GM13976 (cell line): ENCODE data around the gene FAM168A.
"Not testable (repeated sequence)": the region's sequence is repeated elsewhere in the genome, so short reads cannot be mapped to it uniquely, and the experiment has no call there.

ENCODE experiments used
- DNase-seq: peaks from one replicate; pipeline ENCODE4 v3.0.0; 2012; ENCODE audit warnings: low spot score
- CTCF ChIP-seq: IDR thresholded peaks from 2 replicates; pipeline ENCODE4 v1.5.1; 2012; ENCODE audit warnings: borderline replicate concordance, mild to moderate bottlenecking; ENCODE audit not compliant: insufficient read depth; ENCODE audit errors: extremely low read depth, missing control alignments, control extremely low read depth
- in situ Hi-C: fragments of 300-500 bp; cut with MboI; formaldehyde crosslinking; loops from one replicate; pipeline ENCODE4 v1.12.0; 2022; ENCODE audit warnings: low sequenced_read_pairs, mixed read lengths, inconsistent platforms; ENCODE audit not compliant: unreplicated experiment

Gene FAM168A

DNA sequence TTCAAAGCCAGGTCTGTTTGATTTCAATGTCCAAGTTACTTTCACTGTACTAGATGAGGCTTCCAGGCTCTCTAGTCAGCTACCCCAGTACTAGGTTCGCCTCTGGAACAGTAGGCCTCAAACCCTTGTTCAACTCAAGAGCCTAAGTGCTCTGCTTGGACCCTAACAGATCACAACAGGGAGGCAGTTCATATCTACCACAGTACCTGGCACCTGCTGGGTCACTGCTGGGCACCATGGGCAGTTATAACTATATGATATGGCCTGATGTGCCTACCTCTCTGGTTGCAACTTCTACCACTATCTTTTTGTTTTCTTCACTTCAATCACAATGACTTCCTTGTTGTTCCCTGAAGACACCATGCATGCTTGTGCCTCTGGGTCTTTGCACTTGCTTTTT, 124.7 kb downstream of the FAM168A start:
- in situ Hi-C loops = no loop called here
- no peak for DNase-seq
- no peak for TF ChIP-seq CTCF

DNA sequence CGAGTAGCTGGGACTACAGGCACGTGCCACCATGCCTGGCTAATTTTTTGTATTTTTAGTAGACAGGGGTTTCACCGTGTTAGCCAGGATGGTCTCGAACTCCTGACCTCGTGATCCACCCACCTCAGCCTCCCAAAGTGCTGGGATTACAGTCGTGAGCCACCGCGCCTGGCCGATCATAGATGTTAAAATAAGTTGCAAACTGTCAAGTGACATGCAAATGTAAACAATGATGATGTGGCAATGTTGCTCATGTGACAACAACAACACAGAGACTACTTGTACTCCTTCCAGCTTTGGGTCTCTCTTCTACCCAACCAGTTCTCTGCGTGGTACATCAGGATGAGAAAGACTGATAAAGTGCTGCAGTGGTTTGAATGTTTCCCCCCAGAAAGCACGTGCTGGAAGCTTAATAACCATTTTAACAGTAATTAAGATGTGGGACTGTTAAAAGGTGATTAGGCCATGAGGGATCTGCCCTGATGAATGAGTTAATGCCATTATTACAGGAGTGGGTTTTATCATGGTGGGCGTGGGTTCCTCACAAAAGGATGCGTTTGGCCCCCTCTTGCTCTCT, 127.8 kb downstream of the FAM168A start:
- in situ Hi-C loops, DNase-seq: not testable (repeated sequence)

- TF ChIP-seq CTCF = no peak
These were observed 128.5 kb downstream of the FAM168A start for GRCh38 chr11:73469401-73469800.

DNA sequence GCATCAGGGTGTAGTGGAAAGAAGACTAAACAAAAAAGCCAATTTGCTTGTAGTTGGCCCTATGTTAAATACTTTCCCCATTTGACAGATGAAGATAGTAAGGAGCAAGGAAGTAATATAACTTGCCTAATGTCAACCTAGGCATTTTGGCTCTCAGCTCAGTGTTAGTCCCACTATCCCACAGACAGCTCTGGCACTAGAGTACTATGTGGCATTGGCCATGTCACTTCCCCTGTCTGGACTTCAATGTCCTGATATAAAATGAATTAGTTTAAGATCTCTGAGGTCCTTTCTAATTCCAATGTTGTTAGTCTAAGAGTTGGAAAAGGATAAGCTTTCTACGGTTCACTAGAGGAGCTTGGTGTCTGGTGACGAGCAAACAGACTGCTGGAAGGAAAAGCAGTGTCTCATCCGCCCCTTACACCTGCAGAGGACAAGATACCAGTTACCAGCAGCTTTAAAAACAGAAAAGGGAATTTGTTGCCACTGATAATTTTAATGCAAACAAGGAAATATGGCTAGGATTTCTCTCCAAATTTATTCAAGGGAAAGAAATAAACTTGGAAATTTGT, 129.2 kb downstream of the FAM168A start:
- TF ChIP-seq CTCF = no peak
- in situ Hi-C loops = no loop called here
- no peak for DNase-seq

More at GRCh38 chr11:73469401-73469800, 128.5 kb downstream of the FAM168A start:
- in situ Hi-C loops = no loop called here
- DNase-seq = no peak

GRCh38 chr11:73467505-73467904, 130.4 kb downstream of the FAM168A start:
- no peak for TF ChIP-seq CTCF
- in situ Hi-C loops = no loop called here
- no peak for DNase-seq

DNA sequence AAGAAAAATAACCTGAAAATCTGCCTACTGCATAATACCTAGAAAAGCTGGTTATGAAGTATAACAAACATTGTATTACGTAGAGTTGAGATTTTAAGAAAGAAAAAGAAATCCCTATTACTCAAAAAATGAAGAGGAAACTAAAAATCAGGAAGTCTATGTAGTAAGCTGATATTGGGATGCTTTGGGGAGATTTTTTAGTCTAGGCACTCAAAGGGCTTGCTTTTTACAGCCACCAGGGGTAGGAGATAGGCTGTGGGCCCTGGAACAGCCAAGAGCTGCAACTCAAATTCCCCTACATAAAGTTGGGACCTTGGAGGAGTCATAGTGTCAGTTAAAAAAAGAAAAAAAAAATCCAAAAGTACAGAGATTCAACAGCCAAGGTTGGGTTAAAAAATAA, 131.3 kb downstream of the FAM168A start:
- in situ Hi-C loops = no loop called here
- no peak for DNase-seq
- no peak for TF ChIP-seq CTCF

DNA sequence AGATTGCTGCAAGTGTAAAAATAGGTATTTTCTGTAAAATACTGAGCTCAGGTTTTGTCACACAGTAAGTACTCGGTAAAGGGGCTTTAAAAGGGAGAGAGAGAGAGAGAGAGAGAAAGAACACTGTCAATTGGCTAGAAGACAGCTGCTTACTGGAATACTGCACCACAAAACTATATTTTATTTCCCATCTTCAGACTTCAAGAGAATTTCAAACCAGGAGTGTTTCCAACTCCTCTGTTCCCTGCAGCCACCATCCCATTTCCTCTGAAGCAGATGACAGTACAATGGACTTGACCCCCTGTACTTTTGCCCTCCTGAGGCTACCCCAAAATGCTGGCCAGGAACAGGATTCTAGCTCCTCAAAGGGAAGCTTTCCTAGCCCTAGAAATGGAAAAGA, 132.0 kb downstream of the FAM168A start:
- no peak for DNase-seq
- no peak for TF ChIP-seq CTCF
- in situ Hi-C loops = no loop called here
